IPS-18c (cell line): ENCODE data around the gene MS4A4E.
"Not testable (repeated sequence)": the region's sequence is repeated elsewhere in the genome, so short reads cannot be mapped to it uniquely, and the experiment has no call there.

ENCODE experiments used
- H3K4me3 ChIP-seq: 2 replicates; pipeline ENCODE4 v1.7.0; 2013; ENCODE audit warnings: low read depth, mild to moderate bottlenecking, low read length, moderate library complexity; ENCODE audit not compliant: insufficient read depth
- H3K9me3 ChIP-seq: one replicate; pipeline ENCODE4 v1.6.1; 2013; ENCODE audit warnings: mild to moderate bottlenecking, low read length, moderate library complexity; ENCODE audit not compliant: control insufficient read depth, insufficient read depth

Gene MS4A4E

GRCh38 chr11:60159868-60160267, 83.1 kb downstream of the MS4A4E start:
- no peak overlapping the region for H3K4me3 ChIP-seq
- no peaks in the 10 kb centered on the region for H3K9me3 ChIP-seq

DNA sequence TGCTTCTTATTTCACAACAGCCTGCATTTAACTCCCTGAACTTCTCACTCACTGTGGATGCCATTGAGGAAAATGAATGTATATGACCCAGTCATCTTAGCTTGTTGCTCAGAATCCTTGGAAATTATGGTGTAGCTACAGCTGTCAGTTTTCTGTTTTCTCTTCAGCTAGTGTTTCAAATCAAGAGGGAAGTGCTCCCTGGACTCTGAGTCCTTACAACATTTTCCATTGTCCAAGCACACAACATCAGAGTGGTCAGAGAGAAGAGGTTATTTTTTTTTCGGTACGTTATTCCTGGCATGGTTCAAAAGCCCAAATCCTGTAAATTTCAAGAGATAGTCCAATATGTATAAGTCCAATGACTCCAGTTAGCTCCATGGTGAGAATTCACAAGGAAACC, 83.7 kb downstream of the MS4A4E start:
- Histone ChIP-seq H3K4me3 (no peak overlapping the region), H3K9me3 (no peaks in the 10 kb centered on the region)

GRCh38 chr11:60158636-60159035, 84.3 kb downstream of the MS4A4E start:
- Histone ChIP-seq H3K9me3 (no peaks in the 10 kb centered on the region), H3K4me3 (no peak overlapping the region)

DNA sequence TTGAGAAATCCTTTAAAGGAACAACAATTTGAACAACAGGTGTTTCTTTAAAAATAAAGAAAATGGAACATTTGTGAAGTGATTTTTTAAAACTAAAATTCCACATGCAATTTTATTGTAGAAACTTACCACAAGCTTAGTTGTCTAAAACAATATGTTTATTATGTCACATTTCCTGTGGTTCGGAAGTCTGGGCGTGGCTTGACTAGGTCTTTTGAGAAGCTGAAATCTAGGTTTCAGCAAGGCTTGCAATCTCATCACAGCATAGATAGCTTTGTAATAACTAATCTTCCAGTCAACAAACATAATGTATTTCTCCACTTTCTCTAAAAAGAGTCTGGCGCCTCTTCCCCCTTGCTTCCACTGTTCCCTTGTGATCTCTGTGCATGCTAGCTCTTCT, 87.0 kb downstream of the MS4A4E start:
- no peak overlapping the region for H3K4me3 ChIP-seq
- no peaks in the 10 kb centered on the region for H3K9me3 ChIP-seq

DNA sequence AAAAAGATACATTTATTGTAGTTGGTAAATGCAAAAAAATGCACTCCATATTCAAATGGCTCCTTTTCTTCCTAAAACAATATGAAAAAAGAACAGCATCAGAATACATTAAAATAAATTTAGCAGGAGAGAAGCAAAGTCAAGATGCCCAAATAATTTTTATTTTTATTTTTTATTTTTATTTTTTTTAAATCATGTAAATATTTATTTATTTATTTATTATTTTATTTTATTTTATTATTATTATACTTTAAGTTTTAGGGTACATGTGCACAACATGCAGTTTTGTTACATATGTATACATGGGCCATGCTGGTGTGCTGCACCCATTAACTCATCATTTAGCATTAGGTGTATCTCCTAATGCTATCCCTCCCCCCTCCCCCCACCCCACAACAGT, 90.2 kb downstream of the MS4A4E start:
- not testable (repeated sequence) for H3K4me3 ChIP-seq, H3K9me3 ChIP-seq

- H3K4me3 ChIP-seq, result no peak overlapping the region
- H3K9me3 ChIP-seq, result no peaks in the 10 kb centered on the region
Observed at GRCh38 chr11:60150279-60150678, 92.7 kb downstream of the MS4A4E start.
